NCI-H510A (cell line): ENCODE results near the gene OMD.
A peak's percentile ranks its signal among the peaks of the same experiment; 100 is the strongest.
"Not testable (repeated sequence)": the region's sequence is repeated elsewhere in the genome, so short reads cannot be mapped to it uniquely, and the experiment has no call there.

ENCODE experiments used
- DNase-seq: peaks from one replicate; lab custom pipeline; 2025; lab: John Stamatoyannopoulos, UW

The OMD gene

GRCh38 chr9:92411157-92411556 lies 13.1 kb downstream of the OMD start:
- not testable (repeated sequence) for DNase-seq

DNA sequence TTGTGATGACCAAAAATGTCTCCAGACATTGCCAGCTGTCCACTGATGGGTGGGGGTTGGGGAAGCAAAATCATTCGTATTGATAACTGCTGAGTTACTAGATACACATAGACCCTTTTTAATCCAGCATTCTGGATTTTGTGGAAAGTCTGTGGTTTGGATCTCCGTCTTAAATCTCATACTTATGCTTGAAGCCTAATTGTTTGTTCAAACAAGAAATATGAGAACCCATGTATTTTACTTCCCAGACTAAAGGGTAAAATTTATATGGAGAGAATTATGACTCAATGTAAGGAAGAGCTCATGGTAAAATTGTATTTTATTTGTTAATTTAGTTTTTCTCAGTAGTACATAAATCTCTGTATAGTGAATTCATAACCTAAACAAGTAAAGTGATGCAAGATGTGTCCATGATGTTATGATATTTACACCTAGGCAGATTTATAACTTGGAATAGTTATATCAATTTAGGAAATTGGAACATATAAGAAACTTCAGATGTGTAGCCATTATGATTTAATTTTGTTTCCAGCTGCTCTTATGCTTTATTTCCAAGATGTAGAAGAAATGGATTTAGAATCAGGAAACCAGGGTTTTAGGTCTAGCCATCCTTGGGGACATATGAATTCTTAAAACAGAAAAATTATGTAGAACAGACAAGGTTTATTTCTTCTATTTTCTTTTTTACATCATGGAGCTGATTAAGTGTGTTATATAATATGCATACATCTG lies 15.4 kb downstream of the OMD start:
- DNase-seq: no peak

GRCh38 chr9:92407818-92408217 lies 16.5 kb downstream of the OMD start:
- no peak for DNase-seq

DNA sequence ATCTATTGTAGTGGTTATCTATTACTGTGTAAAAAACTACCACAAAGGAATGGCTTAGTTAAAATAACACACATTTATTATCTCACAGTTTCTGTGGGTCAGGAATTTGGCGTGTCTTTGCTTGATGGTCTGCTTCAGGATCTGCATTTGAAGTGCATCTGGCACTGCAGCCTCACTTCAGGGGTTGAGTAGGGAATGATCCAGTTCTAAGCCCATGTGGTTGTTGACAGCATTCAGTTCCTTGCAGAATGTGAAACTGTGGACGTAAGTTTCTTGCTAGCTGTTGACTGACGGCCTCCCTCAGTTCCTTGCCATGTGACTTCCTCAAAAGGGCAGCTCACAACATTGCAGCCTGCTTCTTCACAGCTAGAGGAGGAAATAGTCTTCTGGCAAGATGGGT lies 17.8 kb downstream of the OMD start:
- DNase-seq: no peak

DNA sequence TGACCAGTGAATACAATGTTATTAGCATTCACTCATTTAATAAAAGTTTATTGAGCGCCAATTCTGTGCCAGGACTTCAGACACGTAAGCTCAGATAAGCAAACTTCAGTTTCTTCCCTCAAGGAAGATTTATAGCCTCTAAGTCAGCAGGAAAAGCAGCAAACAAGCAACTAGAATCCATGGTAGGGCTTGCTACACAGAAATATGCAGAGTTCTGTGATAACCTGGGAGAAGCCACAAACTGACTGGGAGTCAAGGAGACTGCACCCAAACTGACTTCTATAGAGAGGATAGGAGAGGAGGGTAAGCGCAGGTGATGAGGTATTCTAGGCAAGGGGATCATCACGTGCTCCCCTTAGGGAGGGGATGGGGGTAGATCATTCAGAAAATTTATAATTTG lies 18.5 kb downstream of the OMD start:
- no peak for DNase-seq

- no peak for DNase-seq
These were observed 20.0 kb downstream of the OMD start, which contains the start of gene OGN for GRCh38 chr9:92404042-92404836. Gene OGN, minus strand, starts transcription at chr9:92404578. Its CDS starts 1,171 bp downstream, at chr9:92403407.

GRCh38 chr9:92402826-92403745 lies 21.2 kb downstream of the OMD start:
- no peak for DNase-seq

DNA sequence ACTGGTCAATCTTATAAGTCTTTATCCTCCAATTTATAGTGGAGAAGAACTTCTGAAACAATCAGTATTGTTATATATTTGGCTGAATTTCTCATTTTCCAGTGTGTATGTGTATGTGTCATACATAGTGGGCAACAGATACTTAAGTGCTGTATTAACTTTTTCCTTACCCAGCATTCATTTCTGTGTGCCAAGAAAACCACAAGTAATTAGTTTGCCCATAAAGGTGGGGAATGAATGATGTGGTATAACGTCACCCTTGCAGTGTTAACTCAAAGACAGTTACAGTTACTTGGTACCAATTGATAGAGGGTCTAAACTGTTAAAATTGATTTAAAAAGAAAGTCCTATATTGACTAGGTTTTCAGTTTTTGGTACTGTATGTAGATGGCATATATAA lies 21.9 kb downstream of the OMD start:
- DNase-seq: no peak

DNA sequence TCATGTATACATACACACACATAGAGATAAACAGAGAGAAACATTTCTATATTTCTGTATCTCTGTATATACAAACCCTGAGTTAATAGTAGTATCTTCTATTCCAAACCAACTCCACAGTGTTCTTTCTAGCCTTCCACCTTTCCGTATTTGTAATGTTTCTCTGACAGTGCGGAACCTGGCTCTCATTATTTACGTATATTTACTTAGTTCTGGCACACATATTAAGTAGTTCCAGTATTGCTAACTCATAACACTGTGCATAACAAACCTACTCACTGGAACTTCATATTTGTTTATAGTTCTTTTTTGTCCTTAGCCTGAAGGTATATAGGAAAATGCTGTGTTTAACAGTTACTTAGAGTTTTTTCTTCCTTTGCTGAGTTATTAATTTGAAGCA lies 26.4 kb downstream of the OMD start:
- DNase-seq: no peak

- no peak for DNase-seq
These were observed 28.7 kb downstream of the OMD start for GRCh38 chr9:92395617-92396016.

GRCh38 chr9:92393686-92394085 lies 30.6 kb downstream of the OMD start:
- DNase-seq: no peak

- no peak for DNase-seq
These were observed 31.6 kb downstream of the OMD start for GRCh38 chr9:92392690-92393089.

GRCh38 chr9:92385953-92386352 lies 38.3 kb downstream of the OMD start:
- no peak for DNase-seq

DNA sequence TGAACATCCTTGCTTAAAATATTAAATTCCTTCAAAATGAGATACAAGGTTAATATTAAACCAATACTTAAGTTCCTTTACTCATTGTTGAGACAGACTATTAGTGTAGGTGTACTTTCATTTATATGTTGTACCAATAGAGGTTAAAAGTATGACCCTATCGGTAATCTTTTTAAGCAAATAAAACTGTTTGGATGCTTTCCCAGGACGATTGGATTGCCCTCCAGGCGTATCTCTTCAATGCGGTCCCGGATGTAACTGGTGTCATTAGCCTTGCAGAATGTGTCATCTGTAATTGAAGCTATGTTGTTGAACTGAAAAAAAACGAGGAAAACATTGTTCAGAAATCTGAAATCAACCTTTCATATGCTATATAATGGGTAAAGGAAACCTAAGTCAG lies 38.8 kb downstream of the OMD start:
- DNase-seq: no peak

GRCh38 chr9:92385001-92385400 lies 39.3 kb downstream of the OMD start:
- no peak for DNase-seq

- DNase-seq: no peak
These were observed 39.9 kb downstream of the OMD start for GRCh38 chr9:92384375-92384774.

DNA sequence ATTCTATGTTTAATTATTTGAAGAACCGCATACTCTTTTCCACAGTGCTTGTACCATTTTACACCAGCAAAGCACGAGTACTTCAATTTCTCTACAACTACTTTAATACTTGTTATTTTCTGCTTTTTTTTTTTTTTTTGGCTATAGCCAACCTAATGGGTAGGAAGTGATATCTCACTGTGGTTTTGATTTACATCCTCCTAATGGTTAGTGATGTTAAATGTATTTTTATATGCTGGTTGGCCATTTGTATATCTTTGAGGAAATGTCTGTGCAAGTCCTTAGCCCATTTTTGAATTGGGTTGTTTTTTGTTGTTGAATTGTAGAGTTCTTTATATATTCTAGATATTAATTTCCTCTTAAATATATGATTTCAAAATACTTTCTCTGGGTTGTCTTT lies 42.5 kb downstream of the OMD start:
- DNase-seq: no peak

DNA sequence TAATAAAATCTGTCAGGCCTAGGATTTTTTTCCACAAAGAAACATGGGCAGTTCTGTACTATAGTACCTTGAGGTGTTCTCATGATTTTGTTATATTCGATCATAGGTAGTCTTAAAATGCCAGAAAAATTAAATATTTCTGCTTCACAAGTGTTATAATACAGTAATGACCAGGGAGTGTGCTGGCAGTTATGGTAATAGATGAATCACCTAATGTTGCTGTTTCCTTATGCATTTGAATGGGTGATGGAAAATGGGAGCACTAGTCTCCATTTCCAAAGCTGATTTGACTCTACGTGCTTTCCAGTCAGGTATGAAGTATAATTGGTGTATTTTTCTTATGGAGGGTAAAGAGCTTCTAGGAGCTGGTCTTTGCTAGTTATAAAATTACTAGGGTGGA lies 43.7 kb downstream of the OMD start:
- no peak for DNase-seq

DNA sequence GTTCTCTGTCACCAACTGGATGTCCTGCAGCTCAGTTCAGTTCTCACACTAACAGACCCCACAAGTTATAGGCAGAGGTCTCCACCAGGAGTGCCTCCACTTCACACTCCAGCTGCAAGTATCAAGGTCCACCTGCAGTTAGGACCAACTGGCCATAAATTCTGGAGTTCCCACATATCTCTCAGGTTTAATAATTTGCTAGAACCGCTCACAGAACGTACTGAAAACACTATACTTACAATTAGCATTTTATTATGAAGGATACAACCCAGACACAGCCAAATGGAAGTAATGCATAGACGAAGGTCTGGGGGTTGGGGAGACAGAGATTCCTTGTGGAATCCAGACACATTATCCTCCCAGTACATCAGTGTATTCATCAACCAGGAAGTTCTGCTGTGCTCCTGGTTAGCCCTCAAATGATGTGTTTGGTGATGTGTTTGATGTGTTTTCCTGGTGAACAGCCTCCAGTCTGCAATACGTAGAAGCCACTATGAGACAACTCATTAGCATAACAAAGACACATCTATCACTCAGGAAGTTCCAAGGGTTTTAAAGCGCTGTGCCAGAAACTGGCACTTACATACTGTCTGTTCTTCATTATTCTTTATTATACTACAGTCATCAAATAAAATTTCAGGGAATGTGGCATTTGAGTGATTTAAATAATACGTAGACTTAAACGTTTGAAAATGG lies 45.3 kb downstream of the OMD start:
- DNase-seq: peak; percentile 49

DNA sequence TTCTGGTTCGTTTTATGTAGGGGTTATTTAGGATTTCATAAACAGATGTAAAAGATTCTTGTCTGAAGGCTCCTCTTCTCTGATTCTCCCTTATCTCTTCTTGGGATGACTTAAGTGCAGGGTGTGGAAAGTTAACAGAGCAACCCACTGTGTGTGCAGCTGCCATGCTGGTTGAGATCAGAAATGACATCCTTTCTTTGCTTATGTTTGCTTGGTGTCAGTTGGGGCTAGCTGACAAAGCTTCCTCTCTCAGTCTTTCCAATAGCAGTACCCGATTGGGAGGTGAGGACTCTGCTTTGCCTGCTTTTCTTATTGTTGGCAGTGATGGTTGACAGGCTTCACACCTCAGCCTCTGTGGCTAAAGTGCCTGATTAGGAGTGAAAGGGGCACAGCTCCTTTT lies 46.4 kb downstream of the OMD start:
- no peak for DNase-seq

DNA sequence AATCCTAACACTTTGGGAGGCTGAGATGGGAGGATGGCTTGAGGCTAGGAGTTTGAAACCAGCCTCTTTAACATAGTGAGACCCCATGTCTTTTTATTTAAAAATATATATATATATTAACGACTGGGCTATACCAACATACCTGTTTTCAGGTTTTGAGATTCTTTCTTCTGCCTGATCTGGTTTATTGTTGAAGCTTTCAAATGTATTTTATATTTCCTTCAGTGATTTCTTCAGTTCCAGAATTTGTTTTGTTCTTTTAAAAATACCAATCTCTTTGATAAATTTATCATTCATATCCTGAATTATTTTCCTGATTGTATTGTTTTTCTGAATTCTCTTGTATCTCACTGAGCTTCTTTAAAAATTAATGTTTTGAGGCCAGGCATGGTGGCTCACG lies 51.1 kb downstream of the OMD start:
- no peak for DNase-seq

- no peak for DNase-seq
These were observed 55.2 kb downstream of the OMD start for GRCh38 chr9:92369075-92369474.
